Neuronal stem cell (in vitro differentiated cells): ENCODE measurements around the gene RUVBL1.

Source experiments
- DNase-seq: peaks from one replicate; pipeline ENCODE4 v3.0.0-alpha.2; 2013; ENCODE audit warnings: low spot score
- H2AFZ ChIP-seq: one replicate; pipeline ENCODE4 v1.6.1; 2013; ENCODE audit warnings: mild to moderate bottlenecking, low read length, inconsistent platforms
- H2AK5ac ChIP-seq: 2 replicates; pipeline ENCODE4 v1.6.1; 2013; ENCODE audit warnings: low read depth, mild to moderate bottlenecking, inconsistent platforms, low read length, moderate library complexity, mixed read lengths
- H2BK120ac ChIP-seq: 2 replicates; pipeline ENCODE4 v1.6.1; 2013; ENCODE audit warnings: low read depth, mild to moderate bottlenecking, inconsistent platforms, low read length, moderate library complexity, mixed read lengths
- H2BK12ac ChIP-seq: one replicate; pipeline ENCODE4 v1.6.1; 2013; ENCODE audit warnings: low read length, inconsistent platforms
- H2BK15ac ChIP-seq: 2 replicates; pipeline ENCODE4 v1.6.1; 2013; ENCODE audit warnings: mild to moderate bottlenecking, low read length, inconsistent platforms, mixed read lengths
- H2BK5ac ChIP-seq: one replicate; pipeline ENCODE4 v1.6.1; 2013; ENCODE audit warnings: inconsistent platforms, mild to moderate bottlenecking, low read length, moderate library complexity
- H3K14ac ChIP-seq: one replicate; pipeline ENCODE4 v1.6.1; 2013; ENCODE audit warnings: low read length, inconsistent platforms
- H3K18ac ChIP-seq: 2 replicates; pipeline ENCODE4 v1.6.1; 2013; ENCODE audit warnings: low read length, inconsistent platforms
- H3K23ac ChIP-seq: 2 replicates; pipeline ENCODE4 v1.6.1; 2013; ENCODE audit warnings: low read depth, mild to moderate bottlenecking, mixed read lengths, low read length, inconsistent platforms; ENCODE audit not compliant: poor library complexity
- H3K27ac ChIP-seq: replicated peaks from 3 replicates; pipeline ENCODE4 v1.5.1; 2013; ENCODE audit warnings: low read length, inconsistent platforms
- H3K27me3 ChIP-seq, 3 experiments: 2 replicates each; pipeline ENCODE4 v1.6.1; 2013; ENCODE audit warnings: low read length in 3 of 3, mild to moderate bottlenecking in 2 of 3, inconsistent platforms in 1 of 3, low read depth in 1 of 3, mixed read lengths in 1 of 3, moderate library complexity in 1 of 3; ENCODE audit not compliant: control insufficient read depth in 3 of 3, insufficient read depth in 3 of 3
- H3K36me3 ChIP-seq, 2 donors: replicated peaks in 1 of 2; 2 replicates each; pipeline ENCODE4 v1.6.1; 2013; ENCODE audit warnings: low read length in 2 of 2; ENCODE audit not compliant: control insufficient read depth in 2 of 2, insufficient read depth in 2 of 2
- H3K4ac ChIP-seq: 2 replicates; pipeline ENCODE4 v1.6.1; 2013; ENCODE audit warnings: inconsistent platforms, mild to moderate bottlenecking, low read length, moderate library complexity
- H3K4me1 ChIP-seq, 2 donors: 1 replicate in 1 of 2; 2 replicates in 1 of 2; pipeline ENCODE4 v1.6.1; 2013; ENCODE audit warnings: low read length in 2 of 2, low read depth in 1 of 2; ENCODE audit not compliant: control insufficient read depth in 2 of 2, insufficient read depth in 1 of 2
- H3K4me2 ChIP-seq: one replicate; pipeline ENCODE4 v1.6.1; 2013; ENCODE audit warnings: mild to moderate bottlenecking, low read length, inconsistent platforms; ENCODE audit not compliant: insufficient read depth, poor library complexity, severe bottlenecking
- H3K4me3 ChIP-seq, 2 donors: 2 replicates each; pipeline ENCODE4 v1.5.1; 2013; ENCODE audit warnings: low read length in 2 of 2, mild to moderate bottlenecking in 2 of 2, inconsistent platforms in 1 of 2, moderate library complexity in 1 of 2
- H3K79me1 ChIP-seq: one replicate; pipeline ENCODE4 v1.6.1; 2013; ENCODE audit warnings: low read depth, mild to moderate bottlenecking, inconsistent platforms, low read length, moderate library complexity
- H3K9ac ChIP-seq: one replicate; pipeline ENCODE4 v1.6.1; 2013; ENCODE audit warnings: mild to moderate bottlenecking, low read depth, low read length, inconsistent platforms; ENCODE audit not compliant: poor library complexity
- H3K9me3 ChIP-seq, 2 donors: replicated peaks in 1 of 2; 2 replicates each; pipeline versions ENCODE3 to v1.6.1; 2013; ENCODE audit warnings: low read length in 2 of 2, mild to moderate bottlenecking in 2 of 2, inconsistent platforms in 1 of 2, low read depth in 1 of 2, mixed read lengths in 1 of 2, moderate library complexity in 1 of 2; ENCODE audit not compliant: control insufficient read depth in 2 of 2, insufficient read depth in 1 of 2
- H4K8ac ChIP-seq: one replicate; pipeline ENCODE4 v1.6.1; 2013; ENCODE audit warnings: low read depth, mild to moderate bottlenecking, inconsistent platforms, low read length, moderate library complexity
- H4K91ac ChIP-seq: one replicate; pipeline ENCODE4 v1.6.1; 2013; ENCODE audit warnings: low read length, low read depth, mild to moderate bottlenecking, inconsistent platforms; ENCODE audit not compliant: poor library complexity
- WGBS, 2 donors: extraction: QIAGEN DNeasy Blood & Tissue Kit; methylation state at CpG; one replicate each; pipeline ENCODE4 v1.1.7; 2013; ENCODE audit warnings: missing lambda C conversion rate in 2 of 2, mixed read lengths in 1 of 2; ENCODE audit not compliant: insufficient read length in 2 of 2, insufficient replicate concordance in 1 of 2; ENCODE audit errors: extremely low coverage in 2 of 2; 5-methylcytosine and 5-hydroxymethylcytosine counted together

Gene RUVBL1

GRCh38 chr3:128098234-128098633 lies 25.4 kb downstream of the RUVBL1 start:
- H3K9ac ChIP-seq = no peak overlapping the region
- H3K4me1 ChIP-seq = peaks cover 0 to 3% of the 10 kb centered on the region in 2 donors
- H3K4ac ChIP-seq = no peak overlapping the region
- no peak overlapping the region for H4K91ac ChIP-seq
- no peak overlapping the region for H2BK15ac ChIP-seq
- WGBS, 2 donors = no CpG with 5 or more reads among the region's 6 CpGs
- no peak overlapping the region for H3K14ac ChIP-seq
- no peak overlapping the region for H3K27ac ChIP-seq
- H2BK5ac ChIP-seq = no peak overlapping the region
- no peak overlapping the region for H2BK12ac ChIP-seq
- no peak overlapping the region for H2BK120ac ChIP-seq
- no peak for DNase-seq
- no peaks in the 10 kb centered on the region for H3K9me3 ChIP-seq
- H4K8ac ChIP-seq = no peak overlapping the region
- H3K18ac ChIP-seq = no peak overlapping the region
- peaks cover 61 to 98% of the 10 kb centered on the region in 2 donors for H3K36me3 ChIP-seq
- no peak overlapping the region for H3K23ac ChIP-seq
- no peaks in the 10 kb centered on the region for H3K79me1 ChIP-seq
- no peak overlapping the region for H3K4me3 ChIP-seq
- H3K4me2 ChIP-seq = no peak overlapping the region
- H2AK5ac ChIP-seq = no peak overlapping the region
- no peak overlapping the region for H2AFZ ChIP-seq
- H3K27me3 ChIP-seq = no peaks in the 10 kb centered on the region

DNA sequence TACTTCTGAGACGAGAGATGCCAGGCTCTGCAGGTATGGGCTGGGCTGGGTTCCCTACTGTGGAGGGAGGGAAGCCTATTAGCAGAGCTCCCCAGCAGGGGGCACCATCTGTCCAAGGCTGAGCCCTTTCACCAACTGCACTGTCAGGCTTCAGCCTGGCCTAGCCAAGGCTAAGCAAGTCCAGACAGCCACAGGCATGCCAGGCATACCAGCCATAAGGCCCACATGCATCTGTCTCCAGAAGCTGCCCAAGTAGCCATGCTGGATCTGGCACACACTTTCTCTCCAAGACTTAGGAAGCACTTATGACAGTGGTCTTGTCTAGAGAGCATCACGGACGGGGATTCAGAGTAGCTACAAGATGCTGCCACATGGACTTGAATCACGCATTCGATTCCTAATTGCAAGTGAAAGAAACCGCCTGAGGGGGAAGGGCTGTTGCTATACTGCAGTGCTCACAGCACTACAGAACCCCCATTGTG lies 28.3 kb downstream of the RUVBL1 start:
- no peak overlapping the region for H2BK12ac ChIP-seq
- no peak overlapping the region for H2AFZ ChIP-seq
- no peak overlapping the region for H3K9ac ChIP-seq
- H3K23ac ChIP-seq = no peak overlapping the region
- H3K27ac ChIP-seq = no peak overlapping the region
- DNase-seq = peak; percentile 24
- H3K4me2 ChIP-seq = no peak overlapping the region
- H3K27me3 ChIP-seq = no peaks in the 10 kb centered on the region
- no peak overlapping the region for H4K91ac ChIP-seq
- no peak overlapping the region for H2BK120ac ChIP-seq
- no peak overlapping the region for H3K18ac ChIP-seq
- no peaks in the 10 kb centered on the region for H3K9me3 ChIP-seq
- no peaks in the 10 kb centered on the region for H3K4me1 ChIP-seq
- H2BK5ac ChIP-seq = no peak overlapping the region
- H3K36me3 ChIP-seq = peaks cover 49 to 92% of the 10 kb centered on the region in 2 donors
- H2AK5ac ChIP-seq = no peak overlapping the region
- no CpG with 5 or more reads among the region's 6 CpGs for WGBS, 2 donors
- H3K4ac ChIP-seq = no peak overlapping the region
- H3K14ac ChIP-seq = no peak overlapping the region
- H3K4me3 ChIP-seq = no peak overlapping the region
- no peak overlapping the region for H4K8ac ChIP-seq
- H2BK15ac ChIP-seq = no peak overlapping the region
- no peaks in the 10 kb centered on the region for H3K79me1 ChIP-seq

GRCh38 chr3:128094295-128095151 lies 29.1 kb downstream of the RUVBL1 start:
- Histone ChIP-seq H3K18ac (no peak overlapping the region), H2BK120ac (no peak overlapping the region), H3K27me3 (no peaks in the 10 kb centered on the region), H3K27ac (no peak overlapping the region), H3K4ac (no peak overlapping the region), H3K79me1 (no peaks in the 10 kb centered on the region), H3K9me3 (no peaks in the 10 kb centered on the region), H3K36me3 (peaks cover 43 to 84% of the 10 kb centered on the region in 2 donors), H3K14ac (no peak overlapping the region), H2BK15ac (no peak overlapping the region), H3K4me3 (peak overlapping the region in 1 of 2 donors; percentile 17), H3K9ac (no peak overlapping the region), H3K4me2 (no peak overlapping the region), H4K91ac (no peak overlapping the region), H4K8ac (no peak overlapping the region), H3K4me1 (no peaks in the 10 kb centered on the region), H2AFZ (no peak overlapping the region), H2BK12ac (no peak overlapping the region), H3K23ac (no peak overlapping the region), H2BK5ac (no peak overlapping the region), H2AK5ac (no peak overlapping the region)
- DNase-seq = no peak
- no CpG with 5 or more reads among the region's 13 CpGs for WGBS, 2 donors

GRCh38 chr3:128091586-128091985 lies 32.0 kb downstream of the RUVBL1 start:
- no peak overlapping the region for H3K14ac ChIP-seq
- H2AK5ac ChIP-seq = no peak overlapping the region
- no peak overlapping the region for H2BK15ac ChIP-seq
- no peak overlapping the region for H3K18ac ChIP-seq
- no peaks in the 10 kb centered on the region for H3K27me3 ChIP-seq
- no peak overlapping the region for H2BK5ac ChIP-seq
- no peak overlapping the region for H3K4ac ChIP-seq
- H3K36me3 ChIP-seq = peaks cover 24 to 73% of the 10 kb centered on the region in 2 donors
- no peaks in the 10 kb centered on the region for H3K4me1 ChIP-seq
- no CpG with 5 or more reads among the region's 2 CpGs for WGBS, 2 donors
- H3K9me3 ChIP-seq = no peaks in the 10 kb centered on the region
- no peak for DNase-seq
- no peak overlapping the region for H3K4me2 ChIP-seq
- H3K27ac ChIP-seq = no peak overlapping the region
- H3K23ac ChIP-seq = no peak overlapping the region
- H2BK12ac ChIP-seq = no peak overlapping the region
- no peak overlapping the region for H3K9ac ChIP-seq
- no peak overlapping the region for H2BK120ac ChIP-seq
- H3K4me3 ChIP-seq = no peak overlapping the region
- no peak overlapping the region for H4K8ac ChIP-seq
- H2AFZ ChIP-seq = no peak overlapping the region
- no peak overlapping the region for H4K91ac ChIP-seq
- no peaks in the 10 kb centered on the region for H3K79me1 ChIP-seq
